CD4-positive, alpha-beta T cell treated with Interleukin-15 for 1 hour (primary cell): ENCODE data around the gene PHACTR4.
A peak's percentile ranks its signal among the peaks of the same experiment; 100 is the strongest.
"Not testable (repeated sequence)": the region's sequence is repeated elsewhere in the genome, so short reads cannot be mapped to it uniquely, and the experiment has no call there.

Experiments used
- DNase-seq: peaks from one replicate; pipeline ENCODE4 v3.0.0-alpha.2; 2020

The PHACTR4 gene

DNA sequence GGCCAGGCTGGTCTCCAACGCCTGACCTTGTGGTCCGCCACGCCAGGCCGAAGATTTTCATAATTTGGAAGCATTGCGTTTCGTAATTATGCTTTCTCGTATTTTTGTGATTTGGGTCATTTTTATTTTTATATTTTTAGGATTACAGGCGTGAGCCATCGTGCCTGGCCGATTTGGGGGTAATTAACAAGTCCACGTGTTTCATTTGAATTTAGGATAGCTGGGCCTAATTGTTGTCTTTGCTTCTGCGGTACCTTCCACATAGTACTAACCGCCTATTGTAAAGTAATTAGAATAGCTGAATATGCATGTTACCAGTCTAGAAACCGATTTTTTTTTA lies 137.3 kb downstream of the PHACTR4 start:
- DNase-seq: no peak

DNA sequence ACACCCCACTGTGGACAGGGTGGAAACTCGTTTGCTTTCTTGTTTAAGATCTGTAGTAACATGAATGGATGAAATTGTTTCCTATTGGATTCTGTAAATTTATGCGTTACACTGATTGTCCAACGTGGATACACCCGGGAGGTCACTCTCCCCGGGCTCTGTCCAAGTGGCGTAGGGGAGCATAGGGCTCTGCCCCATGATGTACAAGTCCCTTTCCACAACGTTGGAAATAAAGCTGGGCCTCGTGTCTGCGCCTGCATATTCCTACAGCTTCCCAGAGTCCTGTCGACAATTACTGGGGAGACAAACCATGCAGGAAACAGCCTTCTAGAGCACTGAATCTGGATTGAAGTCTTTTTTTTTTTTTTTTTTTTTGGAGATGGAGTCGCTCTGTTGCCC lies 137.7 kb downstream of the PHACTR4 start:
- DNase-seq: no peak

DNA sequence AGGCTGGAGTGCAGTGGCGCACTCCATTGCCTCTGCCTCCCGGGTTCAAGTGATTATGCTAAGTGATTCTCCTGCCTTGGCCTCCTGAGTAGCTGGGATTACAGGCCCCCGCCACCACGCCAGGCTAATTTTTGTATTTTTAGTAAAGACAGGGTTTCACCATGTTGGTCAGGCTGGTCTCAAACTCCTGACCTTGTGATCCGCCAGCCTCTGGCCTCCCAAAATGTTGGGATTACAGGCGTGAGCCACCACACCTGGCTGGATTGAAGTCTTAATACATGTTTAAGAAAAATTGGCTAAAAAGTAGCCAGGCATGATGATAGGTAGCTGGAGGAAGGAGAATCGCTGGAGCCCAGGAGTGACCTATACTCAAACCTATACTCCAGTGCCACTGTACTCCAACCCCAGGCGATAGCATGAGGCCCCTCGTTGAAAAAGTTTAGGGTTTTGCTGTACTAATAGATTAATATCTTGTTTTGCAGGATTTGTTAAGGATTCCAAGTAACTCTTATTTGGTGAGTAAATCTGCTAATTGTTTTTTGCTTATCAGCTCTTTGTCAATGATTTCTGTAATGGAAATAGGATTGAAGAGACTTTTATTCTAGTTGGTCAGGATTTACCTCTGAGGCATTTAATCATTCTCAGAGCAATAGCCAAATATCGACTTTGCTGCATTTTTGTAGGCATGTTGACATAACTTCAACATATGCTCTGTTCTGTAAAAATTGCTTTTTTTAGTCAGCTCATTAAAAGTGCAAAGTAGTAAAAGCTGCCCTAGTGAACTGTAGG lies 138.3 kb downstream of the PHACTR4 start:
- no peak for DNase-seq

DNA sequence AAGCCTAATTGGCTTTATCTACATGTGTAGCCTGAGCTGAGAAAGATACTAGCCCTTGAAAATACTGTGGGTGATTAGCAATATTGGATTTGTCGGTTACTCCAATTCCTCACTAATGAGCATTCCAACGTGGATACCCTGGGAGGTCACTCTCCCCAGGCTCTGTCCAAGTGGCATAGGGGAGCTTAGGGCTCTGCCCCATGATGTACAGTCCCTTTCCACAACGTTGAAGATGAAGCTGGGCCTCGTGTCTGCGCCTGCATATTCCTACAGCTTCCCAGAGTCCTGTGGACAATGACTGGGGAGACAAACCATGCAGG lies 138.9 kb downstream of the PHACTR4 start:
- DNase-seq: no peak

GRCh38 chr1:28509705-28510272 lies 140.2 kb downstream of the PHACTR4 start:
- no peak for DNase-seq

DNA sequence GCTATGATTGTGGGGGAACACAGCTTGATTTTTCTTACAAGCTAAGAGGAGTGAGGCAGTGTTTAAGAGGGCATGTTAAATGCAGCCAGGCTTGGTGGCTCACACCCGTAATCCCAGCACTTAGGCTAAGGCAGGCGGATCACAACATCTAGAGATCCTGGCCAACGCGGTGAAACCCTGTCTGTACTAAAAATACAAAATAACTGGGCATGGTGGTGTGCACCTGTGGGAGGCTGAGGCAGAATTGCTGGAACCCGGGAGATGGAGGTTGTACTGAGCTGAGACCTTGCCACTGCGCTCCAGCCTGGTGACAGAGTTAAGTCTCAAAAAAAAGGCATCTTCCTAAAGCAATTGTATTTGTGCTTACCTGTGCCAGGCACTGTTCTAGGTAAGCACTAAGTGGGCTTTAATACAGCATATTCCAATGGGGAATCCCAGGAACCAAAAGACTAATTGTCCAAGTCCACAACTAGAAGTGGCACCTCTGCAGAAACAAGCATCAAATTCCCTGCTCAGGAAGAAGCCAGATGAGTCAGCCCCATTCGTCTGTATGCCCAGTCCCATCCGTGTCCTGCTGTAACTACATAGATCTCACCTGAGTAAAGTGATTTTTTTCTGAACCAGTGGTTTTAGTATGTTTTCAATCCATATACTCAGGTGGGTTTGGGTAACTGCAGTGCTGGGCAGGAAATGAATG lies 140.9 kb downstream of the PHACTR4 start:
- no peak for DNase-seq

DNA sequence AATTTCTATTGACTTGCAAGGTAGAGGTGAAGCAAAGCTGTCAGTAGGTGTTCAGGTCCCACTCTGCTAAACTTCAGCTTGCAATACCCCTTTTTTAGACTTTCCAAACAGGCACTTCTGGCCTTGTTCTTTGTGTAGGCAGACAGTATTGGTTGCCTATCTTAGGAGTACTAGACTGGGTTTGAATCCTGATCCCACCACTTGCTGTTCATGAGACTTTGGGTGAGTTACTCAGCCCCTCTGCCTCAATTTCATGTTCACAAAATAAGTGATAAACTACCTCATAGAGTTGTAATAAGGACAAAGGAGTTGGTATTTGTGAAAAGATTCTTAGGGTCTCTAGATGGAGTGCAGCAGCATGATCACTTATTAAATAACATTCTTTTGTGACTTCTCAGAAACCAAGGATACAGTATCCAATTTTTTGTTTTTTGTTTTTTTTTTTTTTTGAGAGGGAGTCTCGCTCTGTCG lies 141.5 kb downstream of the PHACTR4 start:
- DNase-seq: no peak

DNA sequence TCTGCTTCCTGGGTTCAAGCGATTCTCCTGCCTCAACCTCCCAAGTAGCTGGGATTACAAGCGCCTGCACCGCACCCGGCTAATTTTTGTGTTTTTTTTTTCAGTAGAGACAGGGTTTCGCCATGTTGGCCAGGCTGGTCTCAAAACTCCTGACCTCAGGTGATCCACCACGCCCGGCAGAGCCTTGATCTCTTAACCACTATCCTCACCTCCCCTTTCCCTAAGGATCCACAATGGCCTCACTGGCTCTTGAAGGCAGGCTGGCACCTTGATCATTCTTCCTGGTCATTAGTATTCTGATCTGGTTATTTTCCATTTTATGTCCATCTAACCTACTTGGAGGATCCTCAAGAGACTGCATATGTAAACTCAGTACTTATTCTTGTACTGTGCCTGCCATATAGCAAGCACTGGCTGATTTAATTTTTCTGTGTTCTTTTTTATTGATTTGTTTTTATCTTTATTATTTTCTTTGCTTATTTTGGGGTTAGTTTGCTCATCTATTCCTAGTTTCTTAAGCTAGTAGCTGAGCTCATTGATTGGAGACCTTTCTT lies 142.6 kb downstream of the PHACTR4 start:
- no peak for DNase-seq

- DNase-seq: not testable (repeated sequence)
These were observed 144.9 kb downstream of the PHACTR4 start for GRCh38 chr1:28514445-28514933.

DNA sequence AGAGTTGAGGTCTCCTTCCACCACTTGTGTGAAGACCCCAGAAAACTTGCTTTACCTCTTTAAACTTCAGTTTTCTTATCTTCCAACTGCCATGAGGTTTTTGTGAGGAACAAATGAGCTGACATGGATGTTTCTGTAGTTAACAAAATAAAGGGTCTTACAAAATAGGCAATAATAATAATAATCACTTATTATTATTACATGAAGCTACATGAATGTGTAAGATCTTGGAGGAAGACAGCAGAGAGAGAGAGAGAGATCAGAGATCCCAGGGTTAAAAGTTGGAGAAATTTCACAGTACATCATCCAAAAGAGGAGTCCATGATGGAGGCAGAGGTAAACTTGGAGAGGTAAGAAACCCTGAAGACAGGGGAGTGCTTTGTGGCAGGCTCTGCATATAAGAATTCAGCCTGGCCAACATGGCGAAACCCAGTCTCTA lies 147.0 kb downstream of the PHACTR4 start:
- no peak for DNase-seq

- DNase-seq: no peak
These were observed 148.1 kb downstream of the PHACTR4 start for GRCh38 chr1:28517649-28517999.

GRCh38 chr1:28518000-28518744 lies 148.6 kb downstream of the PHACTR4 start:
- peak; percentile 89 for DNase-seq

DNA sequence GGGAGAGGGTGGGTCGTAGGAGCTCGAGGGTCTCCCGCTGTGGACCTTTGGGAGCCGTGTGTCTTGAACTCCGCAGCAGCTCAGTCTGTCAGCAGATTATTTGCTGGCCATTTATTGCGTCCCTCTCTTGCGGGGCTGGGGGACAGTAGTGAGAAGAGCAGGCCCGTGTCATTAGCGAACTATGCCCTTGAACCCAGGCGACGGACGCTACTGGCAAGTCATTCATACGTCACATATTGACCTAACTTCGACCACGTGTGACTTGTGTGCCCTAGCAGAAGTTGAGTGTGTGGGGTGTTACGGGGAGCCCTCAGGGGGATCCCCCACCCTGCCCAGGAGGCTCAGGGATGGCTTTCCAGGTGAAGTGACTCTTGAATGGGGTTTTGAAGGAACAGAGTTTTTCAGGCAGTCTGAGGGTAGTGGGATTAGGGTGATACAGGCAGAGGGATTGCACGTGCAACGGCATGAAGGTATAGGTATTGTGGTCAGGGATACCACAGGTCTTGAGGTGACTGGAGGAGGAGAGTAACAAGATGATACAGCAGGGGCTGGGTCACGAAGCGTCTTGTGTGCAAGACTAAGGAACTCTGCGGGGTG lies 149.3 kb downstream of the PHACTR4 start:
- peak; percentile 31 for DNase-seq

DNA sequence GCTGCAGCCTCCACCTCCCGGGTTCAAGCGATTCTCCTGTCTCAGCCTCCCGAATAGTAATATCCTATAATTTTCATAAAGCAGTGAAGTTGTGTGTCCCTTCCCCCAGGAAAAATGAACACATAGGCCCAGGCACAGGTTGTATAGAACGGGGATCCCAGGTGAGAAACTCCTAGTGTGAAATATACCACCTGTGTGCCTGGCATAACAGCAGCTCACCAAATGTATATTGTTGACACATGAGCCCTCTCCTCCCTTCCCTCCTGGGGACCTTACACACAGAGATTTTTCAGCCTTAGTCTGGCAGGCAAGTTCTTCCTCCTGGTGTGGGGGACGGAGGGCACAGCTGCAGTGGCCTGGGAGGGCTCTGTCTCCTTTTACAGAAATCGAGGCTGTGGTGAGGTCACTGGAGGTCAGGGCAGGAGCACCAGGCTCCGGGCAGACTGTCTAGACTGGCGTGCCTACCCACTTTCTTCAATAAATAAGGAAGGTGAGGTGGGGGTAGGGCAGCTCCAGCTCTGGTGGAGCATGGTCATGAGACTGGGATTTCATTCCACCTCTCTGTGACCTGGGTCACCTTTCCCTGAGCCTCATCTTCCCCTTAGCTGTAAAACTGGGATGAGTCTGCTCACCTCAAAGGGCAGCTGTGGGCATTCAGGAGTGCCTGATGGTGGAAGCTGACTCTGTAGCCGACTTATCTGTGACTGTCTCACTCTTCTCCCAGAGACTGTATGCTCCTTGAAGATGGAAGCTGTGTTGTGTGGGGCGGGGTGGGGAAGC lies 150.6 kb downstream of the PHACTR4 start:
- no peak for DNase-seq

DNA sequence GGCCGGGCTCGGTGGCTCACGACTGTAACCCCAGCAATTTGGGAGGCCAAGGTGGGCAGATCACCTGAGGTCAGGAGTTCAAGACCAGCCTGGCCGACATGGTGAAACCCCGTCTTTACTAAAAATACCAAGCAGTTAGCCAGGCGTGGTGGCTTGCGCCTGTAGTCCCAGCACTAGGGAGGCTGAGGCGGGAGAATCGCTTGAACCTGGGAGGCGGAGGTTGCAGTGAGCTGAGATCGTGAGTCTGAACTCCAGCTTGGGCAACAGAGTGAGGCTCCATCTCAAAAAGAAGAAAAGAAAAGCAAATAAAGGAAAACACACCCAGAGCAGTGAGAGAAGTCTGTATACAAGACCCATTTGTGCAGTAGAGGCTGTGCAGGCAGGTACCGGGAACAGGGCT lies 151.3 kb downstream of the PHACTR4 start:
- not testable (repeated sequence) for DNase-seq

DNA sequence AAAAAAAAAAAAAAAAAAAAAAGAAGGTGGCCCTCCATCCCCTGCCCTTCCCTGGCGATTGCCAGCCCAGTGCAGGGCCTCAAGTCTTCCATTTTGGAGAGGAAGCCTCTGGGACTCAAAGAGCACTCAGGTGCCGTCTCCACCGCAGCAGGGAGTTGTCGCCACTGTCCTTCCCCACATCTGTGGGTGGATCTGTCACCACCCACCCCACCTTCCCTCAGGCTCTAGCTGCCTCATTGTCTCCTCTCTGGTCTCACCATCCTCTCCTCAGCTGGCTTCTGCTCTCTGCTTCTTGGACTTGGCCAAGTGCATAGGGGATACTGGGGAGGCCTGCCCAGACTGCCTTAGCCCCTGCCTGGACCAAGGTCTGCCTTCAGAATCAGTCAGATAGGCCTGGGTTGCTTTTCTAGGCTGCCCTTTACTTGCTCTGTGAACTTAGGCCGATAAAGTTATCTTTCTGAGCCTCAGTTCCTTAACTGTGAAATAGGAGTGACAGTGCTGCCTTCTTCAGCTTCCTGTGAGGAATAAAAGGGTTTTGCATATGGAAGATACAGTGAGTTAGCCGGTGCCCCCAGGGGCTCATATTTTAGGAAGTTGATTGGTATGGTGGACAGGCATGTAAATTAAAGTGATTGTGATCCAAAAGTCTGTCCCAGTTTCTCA lies 152.1 kb downstream of the PHACTR4 start:
- no peak for DNase-seq

DNA sequence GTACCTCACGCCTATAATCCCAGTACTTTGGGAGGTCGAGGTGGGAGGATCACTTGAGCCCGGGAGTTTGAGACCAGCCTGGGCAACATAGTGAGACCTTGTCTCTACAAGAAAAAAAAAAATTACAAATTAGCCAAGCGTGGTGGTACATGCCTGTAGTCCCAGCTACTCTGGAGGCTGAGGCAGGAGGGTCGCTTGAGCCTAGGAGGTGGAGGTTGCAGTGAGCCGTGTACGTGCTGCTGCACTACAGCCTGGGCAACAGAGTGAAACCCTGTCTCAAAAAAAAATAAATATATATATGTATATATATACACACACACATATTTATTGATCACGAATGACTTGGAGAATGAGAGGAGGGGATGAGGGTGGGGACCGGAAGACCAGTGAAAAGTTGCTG lies 153.0 kb downstream of the PHACTR4 start:
- not testable (repeated sequence) for DNase-seq

- not testable (repeated sequence) for DNase-seq
These were observed 155.6 kb downstream of the PHACTR4 start for GRCh38 chr1:28525002-28525642.

DNA sequence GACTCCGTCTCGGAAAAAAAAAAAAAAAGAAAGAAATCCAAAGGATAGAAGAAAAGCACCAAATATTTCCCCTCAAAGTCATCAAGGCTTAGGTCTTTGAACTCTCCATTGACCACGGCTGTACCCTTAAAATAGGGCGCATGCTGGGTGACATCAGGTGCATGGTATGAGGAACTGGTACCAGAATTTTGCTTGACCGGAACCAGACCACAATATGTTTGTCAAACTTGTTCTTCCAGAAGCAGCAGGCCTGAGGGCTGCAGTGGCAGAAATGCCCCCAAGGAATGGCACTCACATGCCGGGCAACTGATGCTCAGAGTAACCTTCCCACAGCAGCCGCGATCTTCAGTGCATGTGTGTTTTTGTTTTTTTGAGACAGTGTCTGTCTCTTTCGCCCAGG lies 157.3 kb downstream of the PHACTR4 start:
- DNase-seq: no peak

GRCh38 chr1:28530456-28530855 lies 160.9 kb downstream of the PHACTR4 start:
- no peak for DNase-seq

DNA sequence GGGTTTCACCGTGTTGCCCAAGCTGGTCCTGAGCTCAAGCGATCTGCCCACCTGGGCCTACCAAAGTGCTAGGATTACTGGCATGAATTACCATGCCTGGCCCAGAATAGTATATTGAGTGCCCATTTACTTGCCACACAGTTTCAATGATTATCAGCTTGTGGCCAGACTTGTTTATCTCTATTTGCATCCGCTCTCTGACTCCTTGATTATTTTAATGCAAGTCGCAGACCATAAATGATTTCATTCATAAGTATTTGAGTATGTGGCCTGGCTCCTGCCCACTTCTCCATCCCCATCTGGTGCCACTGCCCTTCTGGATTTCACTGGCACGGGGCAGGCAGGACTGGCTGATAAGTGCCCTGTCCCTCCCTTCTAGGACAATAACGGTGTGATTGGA lies 165.1 kb downstream of the PHACTR4 start:
- no peak for DNase-seq
